Tibial artery (tissue), 4 donors: ENCODE data around the gene RASA3.
A peak's percentile ranks its signal among the peaks of the same experiment; 100 is the strongest.

Source experiments
- DNase-seq, 2 donors: peaks; one replicate each; pipeline ENCODE4 v3.0.0-alpha.2; 2019
- H3K27ac ChIP-seq, 2 donors: fragments of 200-600 bp; sonication (generic) in 1 of 2; 1 replicate in 1 of 2; 2 replicates in 1 of 2; pipeline ENCODE4 v1.5.1; 2018 to 2019; ENCODE audit warnings: mild to moderate bottlenecking in 1 of 2
- H3K27me3 ChIP-seq, 2 donors: fragments of 200-600 bp; sonication (generic) in 1 of 2; one replicate each; pipeline versions ENCODE4 v1.5.1 to v1.6.0; 2016 to 2019
- H3K36me3 ChIP-seq, 3 donors: fragments of 200-600 bp; sonication (generic) in 2 of 3; one replicate each; pipeline ENCODE4 v1.5.1; 2016 to 2019; ENCODE audit warnings: mild to moderate bottlenecking in 2 of 3
- H3K4me1 ChIP-seq, 4 donors: fragments of 200-600 bp; sonication (generic) in 2 of 4; 1 replicate in 3 of 4; 2 replicates in 1 of 4; pipeline ENCODE4 v1.5.1; 2016 to 2019
- H3K4me3 ChIP-seq, 2 donors: fragments of 200-600 bp; sonication (generic) in 1 of 2; 1 replicate in 1 of 2; 2 replicates in 1 of 2; pipeline ENCODE4 v1.5.1; 2018 to 2019; ENCODE audit warnings: mild to moderate bottlenecking in 2 of 2
- H3K9me3 ChIP-seq, 3 donors: fragments of 200-600 bp; sonication (generic) in 1 of 3; one replicate each; pipeline ENCODE4 v1.5.1; 2016 to 2019
- intact Hi-C: fragments of 100-400 bp; cut with DNase I; formaldehyde crosslinking; loops from one replicate; pipeline ENCODE4 v1.15.0; 2023; ENCODE audit warnings: low total_unique reads
- TF ChIP-seq, protein P1 (sequence below), 2 experiments: fragments of 200-600 bp in 1 of 2; fragments of 450-650 bp in 1 of 2; IDR thresholded peaks; one replicate each; pipeline ENCODE4 v1.5.1; 2017 to 2019; ENCODE audit warnings: antibody characterized with exemption in 2 of 2, mild to moderate bottlenecking in 1 of 2, moderate library complexity in 1 of 2

RASA3 gene

DNA sequence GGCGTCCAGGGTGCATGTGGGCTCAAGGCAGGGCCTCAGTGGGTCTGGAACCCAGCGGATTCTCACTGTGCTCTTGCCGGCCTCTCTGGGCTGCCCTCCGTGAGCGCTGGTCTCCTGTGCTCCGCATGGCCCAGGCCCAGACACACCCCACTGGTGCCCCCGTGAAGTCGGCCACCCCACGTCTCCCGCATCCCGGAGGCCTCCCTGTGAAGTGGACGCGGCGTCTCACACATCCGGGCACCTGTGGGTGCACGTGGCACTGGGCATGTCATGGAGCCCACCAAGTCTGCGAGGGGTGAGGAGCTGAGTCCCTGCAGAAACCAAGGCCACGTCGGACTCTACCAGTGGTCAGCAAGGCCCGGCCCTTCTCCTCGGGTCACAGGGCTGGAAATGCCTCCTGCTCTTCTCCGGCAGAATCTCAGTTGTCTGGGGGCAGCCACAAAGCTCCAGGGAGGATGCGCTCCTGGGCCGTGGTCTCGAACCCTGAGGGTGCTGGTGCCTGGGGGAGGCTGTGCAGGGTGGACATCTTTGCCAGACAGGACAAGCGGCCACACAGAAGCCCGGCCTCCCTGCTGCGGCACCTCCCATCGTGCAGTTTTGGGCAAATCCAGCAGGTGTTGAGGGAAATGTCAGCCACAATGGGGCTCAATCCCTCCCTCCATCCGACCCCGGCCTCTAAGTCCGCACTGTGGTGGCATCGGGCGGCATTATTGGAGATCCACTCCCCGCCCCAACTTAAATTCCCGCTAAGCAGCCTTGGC, 160.8 kb downstream of the RASA3 start:
- no peak overlapping the region for H3K27ac ChIP-seq
- peak in 1 of 2 donors; percentile 55 for DNase-seq
- peaks cover 0 to 16% (median 11%) of the 10 kb centered on the region in 4 donors for H3K4me1 ChIP-seq
- TF ChIP-seq, protein P1, sequence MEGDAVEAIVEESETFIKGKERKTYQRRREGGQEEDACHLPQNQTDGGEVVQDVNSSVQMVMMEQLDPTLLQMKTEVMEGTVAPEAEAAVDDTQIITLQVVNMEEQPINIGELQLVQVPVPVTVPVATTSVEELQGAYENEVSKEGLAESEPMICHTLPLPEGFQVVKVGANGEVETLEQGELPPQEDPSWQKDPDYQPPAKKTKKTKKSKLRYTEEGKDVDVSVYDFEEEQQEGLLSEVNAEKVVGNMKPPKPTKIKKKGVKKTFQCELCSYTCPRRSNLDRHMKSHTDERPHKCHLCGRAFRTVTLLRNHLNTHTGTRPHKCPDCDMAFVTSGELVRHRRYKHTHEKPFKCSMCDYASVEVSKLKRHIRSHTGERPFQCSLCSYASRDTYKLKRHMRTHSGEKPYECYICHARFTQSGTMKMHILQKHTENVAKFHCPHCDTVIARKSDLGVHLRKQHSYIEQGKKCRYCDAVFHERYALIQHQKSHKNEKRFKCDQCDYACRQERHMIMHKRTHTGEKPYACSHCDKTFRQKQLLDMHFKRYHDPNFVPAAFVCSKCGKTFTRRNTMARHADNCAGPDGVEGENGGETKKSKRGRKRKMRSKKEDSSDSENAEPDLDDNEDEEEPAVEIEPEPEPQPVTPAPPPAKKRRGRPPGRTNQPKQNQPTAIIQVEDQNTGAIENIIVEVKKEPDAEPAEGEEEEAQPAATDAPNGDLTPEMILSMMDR (IDR thresholded peaks at IDR 0.05) = no peak
- no peaks in the 10 kb centered on the region for H3K9me3 ChIP-seq
- H3K36me3 ChIP-seq = peaks cover 0 to 30% (median 24%) of the 10 kb centered on the region in 3 donors
- H3K4me3 ChIP-seq = no peak overlapping the region
- intact Hi-C loops = no loop called here
- H3K27me3 ChIP-seq = no peaks in the 10 kb centered on the region

DNA sequence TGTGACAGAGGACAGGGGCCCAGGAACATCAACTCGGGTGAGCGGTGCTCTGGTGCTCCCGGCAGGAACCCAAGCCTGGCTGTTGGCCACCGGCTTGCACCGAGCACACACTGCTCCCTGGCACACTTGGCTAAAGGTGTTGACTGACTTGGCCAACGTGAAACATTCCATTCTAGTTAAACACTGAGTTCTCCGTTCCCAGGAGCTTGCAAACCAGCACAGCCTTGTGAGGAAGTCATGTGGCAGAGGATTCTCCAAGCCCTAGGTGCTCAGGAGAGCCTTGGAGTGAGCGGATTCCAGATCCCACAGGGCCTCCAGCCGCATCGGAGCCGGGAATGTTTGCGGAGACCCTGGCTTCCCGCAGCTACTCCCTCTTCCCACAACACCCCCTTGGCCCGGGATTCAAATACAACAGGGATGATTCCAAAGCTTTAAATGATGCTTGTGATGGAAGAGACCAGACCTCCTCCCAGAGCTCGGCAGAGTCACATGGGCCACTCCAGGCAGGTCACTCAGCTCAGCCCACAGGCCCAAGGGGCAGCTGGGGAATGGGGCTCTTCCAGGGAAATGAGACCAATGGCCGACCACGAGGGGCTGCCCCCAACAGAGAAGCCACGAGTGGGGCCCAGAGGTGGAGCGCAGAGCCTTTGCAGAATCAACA, 161.5 kb downstream of the RASA3 start:
- intact Hi-C loops = no loop called here
- peaks cover 0 to 14% (median 9%) of the 10 kb centered on the region in 4 donors for H3K4me1 ChIP-seq
- peaks cover 0 to 30% (median 24%) of the 10 kb centered on the region in 3 donors for H3K36me3 ChIP-seq
- DNase-seq = peak in 1 of 2 donors; percentile 65
- no peak overlapping the region for H3K4me3 ChIP-seq
- no peak overlapping the region for H3K27ac ChIP-seq
- TF ChIP-seq, protein P1 (IDR thresholded peaks at IDR 0.05) = no peak
- no peaks in the 10 kb centered on the region for H3K9me3 ChIP-seq
- H3K27me3 ChIP-seq = no peaks in the 10 kb centered on the region

DNA sequence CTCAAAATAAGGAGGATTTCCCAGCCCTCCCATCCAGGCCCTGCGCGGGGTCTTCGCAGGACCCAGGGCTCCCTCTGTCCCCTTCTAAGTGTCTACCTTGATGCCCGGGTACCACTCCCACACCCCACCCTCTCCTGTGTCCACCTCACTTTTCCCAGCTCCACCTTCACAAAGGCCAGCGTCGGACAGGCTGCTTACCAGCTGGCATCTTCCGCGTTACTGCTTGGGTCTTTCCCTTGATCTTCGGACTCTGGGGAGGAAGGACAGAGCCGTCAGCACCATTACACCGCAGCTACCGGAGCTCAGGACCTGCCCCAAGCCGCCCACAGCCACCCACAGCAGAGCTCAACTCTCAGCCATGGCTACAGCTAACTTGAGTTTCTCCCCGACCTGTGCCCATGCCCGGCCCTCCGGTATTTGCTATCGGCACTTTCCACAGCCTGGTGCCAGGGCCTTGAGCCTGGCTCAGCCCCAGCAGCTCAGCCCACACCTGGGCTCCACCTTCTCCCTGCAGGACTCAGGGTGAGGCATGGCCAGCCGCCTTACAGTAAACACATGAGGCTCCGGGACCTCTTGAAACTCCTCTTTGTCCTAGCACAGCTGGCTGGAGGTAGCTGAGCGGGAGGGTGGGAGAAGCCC, 162.3 kb downstream of the RASA3 start:
- no peak overlapping the region for H3K4me3 ChIP-seq
- intact Hi-C loops = no loop called here
- H3K4me1 ChIP-seq = peaks cover 0 to 14% (median 9%) of the 10 kb centered on the region in 4 donors
- DNase-seq = peak in 1 of 2 donors; percentile 63
- H3K27ac ChIP-seq = no peak overlapping the region
- H3K9me3 ChIP-seq = no peaks in the 10 kb centered on the region
- no peaks in the 10 kb centered on the region for H3K27me3 ChIP-seq
- TF ChIP-seq, protein P1 (IDR thresholded peaks at IDR 0.05) = no peak
- peaks cover 0 to 22% (median 17%) of the 10 kb centered on the region in 3 donors for H3K36me3 ChIP-seq

DNA sequence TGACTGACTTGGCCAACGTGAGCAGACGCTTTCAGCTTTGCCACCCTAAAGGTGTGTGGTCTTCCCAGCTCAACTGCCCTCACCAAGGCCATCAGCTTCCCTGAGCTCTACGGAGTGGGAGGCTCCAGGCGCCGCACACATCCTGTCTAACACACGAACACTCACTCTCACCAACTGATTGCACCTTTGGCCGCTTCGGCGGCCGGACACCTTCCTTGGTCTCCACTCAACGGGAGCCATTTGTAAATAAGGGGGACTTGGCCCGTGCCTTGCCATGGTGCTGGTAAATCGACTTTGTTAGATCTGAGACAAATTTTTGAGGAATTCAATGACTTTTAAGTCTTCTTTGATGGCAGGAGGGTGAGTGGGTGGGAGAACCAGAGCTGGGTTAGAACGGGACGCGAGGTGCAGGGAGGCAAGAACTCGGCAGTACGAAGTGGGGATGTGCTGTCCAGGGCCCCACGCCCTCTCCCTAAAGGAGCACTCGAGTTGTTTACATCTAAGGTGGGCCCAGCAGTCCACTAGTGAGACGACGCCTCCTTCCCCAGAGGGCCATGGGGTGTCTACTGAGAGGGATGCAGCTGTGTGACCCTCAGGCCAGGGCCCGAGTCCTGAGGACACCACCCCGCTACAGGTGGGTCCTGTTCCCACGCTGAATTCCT, 163.0 kb downstream of the RASA3 start:
- Histone ChIP-seq H3K4me3 (no peak overlapping the region), H3K27ac (no peak overlapping the region), H3K4me1 (peaks cover 0 to 14% (median 9%) of the 10 kb centered on the region in 4 donors), H3K36me3 (peaks cover 0 to 19% (median 11%) of the 10 kb centered on the region in 3 donors), H3K9me3 (no peaks in the 10 kb centered on the region), H3K27me3 (no peaks in the 10 kb centered on the region)
- DNase-seq = peak in 1 of 2 donors; percentile 55
- intact Hi-C loops = no loop called here
- TF ChIP-seq, protein P1 (IDR thresholded peaks at IDR 0.05) = no peak
